H9 (cell line): ENCODE data around the gene AK8. TPM values are rescaled to one million over a fixed set of nuclear protein-coding genes. Genes with fewer than 3 reads are reported as not detected.

Source experiments
- DNase-seq: peaks from one replicate; pipeline ENCODE4 v3.0.0-alpha.2; 2017
- H2AFZ ChIP-seq: one replicate; pipeline ENCODE4 v1.6.1; 2013; ENCODE audit warnings: mild to moderate bottlenecking, low read length, control low read depth, moderate library complexity
- H2AK5ac ChIP-seq: 2 replicates; pipeline ENCODE4 v1.6.1; 2013; ENCODE audit warnings: low read length, control low read depth, mixed read lengths; ENCODE audit not compliant: insufficient read length
- H2BK120ac ChIP-seq: one replicate; pipeline ENCODE4 v1.6.1; 2013; ENCODE audit warnings: low read depth, mild to moderate bottlenecking, low read length, control low read depth, inconsistent platforms; ENCODE audit not compliant: poor library complexity, severe bottlenecking
- H2BK12ac ChIP-seq: 2 replicates; pipeline ENCODE4 v1.6.1; 2013; ENCODE audit warnings: low read length, control low read depth, mixed read lengths, low read depth; ENCODE audit not compliant: insufficient read length
- H2BK15ac ChIP-seq: 2 replicates; pipeline ENCODE4 v1.6.1; 2013; ENCODE audit warnings: low read depth, low read length, control low read depth
- H2BK20ac ChIP-seq: one replicate; pipeline ENCODE4 v1.6.1; 2013; ENCODE audit warnings: low read depth, mild to moderate bottlenecking, low read length, control low read depth, inconsistent platforms; ENCODE audit not compliant: poor library complexity, severe bottlenecking
- H2BK5ac ChIP-seq: 2 replicates; pipeline ENCODE4 v1.6.1; 2013; ENCODE audit warnings: low read length, control low read depth, mixed read lengths; ENCODE audit not compliant: insufficient read length
- H3K14ac ChIP-seq: 2 replicates; pipeline ENCODE4 v1.6.1; 2013; ENCODE audit warnings: low read length, control low read depth; ENCODE audit not compliant: insufficient read depth
- H3K18ac ChIP-seq: 2 replicates; pipeline ENCODE4 v1.6.1; 2013; ENCODE audit warnings: low read depth, mild to moderate bottlenecking, mixed read lengths, low read length, control low read depth; ENCODE audit not compliant: insufficient read length
- H3K23ac ChIP-seq: 2 replicates; pipeline ENCODE4 v1.6.1; 2013; ENCODE audit warnings: low read length, control low read depth, mixed read lengths, low read depth; ENCODE audit not compliant: insufficient read length
- H3K23me2 ChIP-seq: 2 replicates; pipeline ENCODE4 v1.6.1; 2013; ENCODE audit warnings: low read depth, mild to moderate bottlenecking, mixed read lengths, low read length, control low read depth; ENCODE audit not compliant: insufficient read length, poor library complexity, severe bottlenecking
- H3K27ac ChIP-seq: 2 replicates; pipeline ENCODE4 v1.5.1; 2013; ENCODE audit warnings: low read length, control low read depth, mixed read lengths, low read depth; ENCODE audit not compliant: insufficient read length
- H3K27me3 ChIP-seq: 2 replicates; pipeline ENCODE4 v1.6.1; 2013; ENCODE audit warnings: low read length, control low read depth, inconsistent platforms; ENCODE audit not compliant: insufficient read depth
- H3K4ac ChIP-seq: 2 replicates; pipeline ENCODE4 v1.6.1; 2013; ENCODE audit warnings: low read depth, mild to moderate bottlenecking, control low read depth, inconsistent platforms, low read length, moderate library complexity
- H3K4me1 ChIP-seq: 2 replicates; pipeline ENCODE4 v1.6.1; 2013; ENCODE audit warnings: low read length, control low read depth, inconsistent platforms; ENCODE audit not compliant: insufficient read depth
- H3K4me2 ChIP-seq: 2 replicates; pipeline ENCODE4 v1.6.1; 2013; ENCODE audit warnings: low read length, control low read depth, mixed read lengths; ENCODE audit not compliant: insufficient read length, insufficient read depth
- H3K56ac ChIP-seq: 2 replicates; pipeline ENCODE4 v1.6.1; 2013; ENCODE audit warnings: low read depth, mild to moderate bottlenecking, mixed read lengths, low read length, control low read depth; ENCODE audit not compliant: insufficient read length
- H3K79me1 ChIP-seq: 2 replicates; pipeline ENCODE4 v1.6.1; 2013; ENCODE audit warnings: low read depth, mild to moderate bottlenecking, moderate library complexity, low read length, control low read depth, inconsistent platforms; ENCODE audit not compliant: insufficient read depth, poor library complexity, severe bottlenecking
- H3K79me2 ChIP-seq: 2 replicates; pipeline ENCODE4 v1.6.1; 2013; ENCODE audit warnings: low read length, control low read depth, inconsistent platforms; ENCODE audit not compliant: insufficient read depth
- H3K9ac ChIP-seq: 2 replicates; pipeline ENCODE4 v1.6.1; 2013; ENCODE audit warnings: low read length, control low read depth, mixed read lengths; ENCODE audit not compliant: insufficient read length; ENCODE audit errors: extremely low read depth
- H3K9me3 ChIP-seq: one replicate; pipeline ENCODE4 v1.6.1; 2013; ENCODE audit warnings: low read depth, low read length, inconsistent platforms; ENCODE audit not compliant: control insufficient read depth
- H3T11ph ChIP-seq: one replicate; pipeline ENCODE4 v1.6.1; 2013; ENCODE audit warnings: mild to moderate bottlenecking, low read length, control low read depth, inconsistent platforms
- H4K20me1 ChIP-seq: one replicate; pipeline ENCODE4 v1.6.1; 2013; ENCODE audit not compliant: control insufficient read depth, insufficient read length, insufficient read depth
- H4K5ac ChIP-seq: 2 replicates; pipeline ENCODE4 v1.6.1; 2013; ENCODE audit warnings: low read depth, mild to moderate bottlenecking, mixed read lengths, low read length, control low read depth; ENCODE audit not compliant: insufficient read length
- H4K8ac ChIP-seq: replicated peaks from 2 replicates; pipeline ENCODE4 v1.6.1; 2013; ENCODE audit warnings: low read length, control low read depth, mixed read lengths, low read depth; ENCODE audit not compliant: insufficient read length
- H4K91ac ChIP-seq: 2 replicates; pipeline ENCODE4 v1.6.1; 2013; ENCODE audit warnings: low read depth, mild to moderate bottlenecking, moderate library complexity, mixed read lengths, low read length, control low read depth; ENCODE audit not compliant: insufficient read length
- H3K27ac Mint-ChIP-seq, 3 experiments: 2 replicates in 2 of 3; 3 replicates in 1 of 3; pipeline ENCODE4 v1.8.0; 2020 to 2021; ENCODE audit warnings: mixed read lengths in 3 of 3, mild to moderate bottlenecking in 1 of 3, moderate library complexity in 1 of 3
- H3K27me3 Mint-ChIP-seq: 2 replicates; pipeline ENCODE4 v1.8.0; 2021; ENCODE audit warnings: low read depth, mild to moderate bottlenecking, moderate library complexity, mixed read lengths
- H3K36me3 Mint-ChIP-seq, 3 experiments: 2 replicates in 2 of 3; 3 replicates in 1 of 3; pipeline ENCODE4 v1.8.0; 2020 to 2021; ENCODE audit warnings: low read depth in 3 of 3, mixed read lengths in 3 of 3; ENCODE audit not compliant: insufficient read depth in 1 of 3
- H3K4me1 Mint-ChIP-seq, 2 experiments: 2 replicates each; pipeline ENCODE4 v1.8.0; 2020; ENCODE audit warnings: mixed read lengths in 2 of 2
- H3K4me3 Mint-ChIP-seq, 2 experiments: 2 replicates in 1 of 2; 3 replicates in 1 of 2; pipeline ENCODE4 v1.8.0; 2020 to 2021; ENCODE audit warnings: mild to moderate bottlenecking in 2 of 2, mixed read lengths in 2 of 2, moderate library complexity in 1 of 2
- H3K9me3 Mint-ChIP-seq, 2 experiments: 2 replicates in 1 of 2; 3 replicates in 1 of 2; pipeline ENCODE4 v1.8.0; 2020; ENCODE audit warnings: mild to moderate bottlenecking in 2 of 2, mixed read lengths in 2 of 2, moderate library complexity in 1 of 2
- CTCF ChIP-seq: fragments of 200-600 bp; sonication (generic); conservative IDR thresholded peaks from 3 replicates; pipeline ENCODE4 v1.8.0; 2021; ENCODE audit warnings: antibody characterized with exemption, mild to moderate bottlenecking
- WGBS: extraction: QIAGEN DNeasy Blood & Tissue Kit; methylation state at CpG from one replicate; pipeline ENCODE4 v1.1.7; 2013; ENCODE audit warnings: missing lambda C conversion rate, low lambda C conversion rate, mixed read lengths; ENCODE audit not compliant: insufficient read length; ENCODE audit errors: extremely low coverage; 5-methylcytosine and 5-hydroxymethylcytosine counted together
- total RNA-seq: library from RNA; stranded (reverse); gene quantifications from 2 replicates; pipeline ENCODE4 v1.2.1, GENCODE V29; 2021

Gene AK8
- total RNA-seq, 1 experiment from 2014 or later = 0.44 TPM

- H2AFZ ChIP-seq = no peak overlapping the region
- H4K5ac ChIP-seq = no peak overlapping the region
- Mint-ChIP-seq H3K27me3 (peaks cover 42% of the 10 kb centered on the region), H3K4me1 (peaks cover 24 to 25% of the 10 kb centered on the region in 2 experiments), H3K4me3 (no peak overlapping the region), H3K9me3 (peaks cover 0 to 3% of the 10 kb centered on the region in 2 experiments; a peak in 2 of 5 replicates), H3K27ac (no peak overlapping the region), H3K36me3 (no peaks in the 10 kb centered on the region)
- H2BK15ac ChIP-seq = no peak overlapping the region
- H3T11ph ChIP-seq = no peak overlapping the region
- H3K14ac ChIP-seq = no peak overlapping the region
- no peak overlapping the region for H3K9ac ChIP-seq
- no peaks in the 10 kb centered on the region for H3K23me2 ChIP-seq
- no peak for DNase-seq
- H3K27me3 ChIP-seq = peaks cover 2% of the 10 kb centered on the region; the same call in 1 of the 2 replicates
- no peak overlapping the region for H2BK120ac ChIP-seq
- no peak overlapping the region for H3K4me2 ChIP-seq
- H3K23ac ChIP-seq = no peak overlapping the region
- no peaks in the 10 kb centered on the region for H3K9me3 ChIP-seq
- H3K56ac ChIP-seq = no peak overlapping the region
- no peaks in the 10 kb centered on the region; the same call in 1 of the 2 replicates for H3K4me1 ChIP-seq
- H3K79me1 ChIP-seq = no peaks in the 10 kb centered on the region
- no peak overlapping the region for H2BK20ac ChIP-seq
- no peak for TF ChIP-seq CTCF
- no peak overlapping the region for H2AK5ac ChIP-seq
- no CpG with 5 or more reads among the region's 4 CpGs for WGBS
- H2BK12ac ChIP-seq = no peak overlapping the region
- H3K18ac ChIP-seq = no peak overlapping the region
- no peak overlapping the region for H4K8ac ChIP-seq
- no peak overlapping the region for H3K4ac ChIP-seq
- H3K27ac ChIP-seq = no peak overlapping the region
- no peaks in the 10 kb centered on the region for H4K20me1 ChIP-seq
- no peak overlapping the region for H4K91ac ChIP-seq
- no peak overlapping the region for H2BK5ac ChIP-seq
- no peaks in the 10 kb centered on the region for H3K79me2 ChIP-seq
These were observed 76.4 kb downstream of the AK8 start for GRCh38 chr9:132801659-132802058.
